GM21528 (cell line): ENCODE results near the gene LRFN2.

Experiments
- ATAC-seq: cut with Tn5 transposase; IDR thresholded peaks from one replicate; pipeline ENCODE4 v1.9.1; 2021; ENCODE audit warnings: mild to moderate bottlenecking, moderate library complexity; ENCODE audit not compliant: unreplicated experiment, low FRiP score

LRFN2 gene

GRCh38 chr6:40523505-40524172 is 63.5 kb downstream of the LRFN2 start:
- no peak for ATAC-seq

DNA sequence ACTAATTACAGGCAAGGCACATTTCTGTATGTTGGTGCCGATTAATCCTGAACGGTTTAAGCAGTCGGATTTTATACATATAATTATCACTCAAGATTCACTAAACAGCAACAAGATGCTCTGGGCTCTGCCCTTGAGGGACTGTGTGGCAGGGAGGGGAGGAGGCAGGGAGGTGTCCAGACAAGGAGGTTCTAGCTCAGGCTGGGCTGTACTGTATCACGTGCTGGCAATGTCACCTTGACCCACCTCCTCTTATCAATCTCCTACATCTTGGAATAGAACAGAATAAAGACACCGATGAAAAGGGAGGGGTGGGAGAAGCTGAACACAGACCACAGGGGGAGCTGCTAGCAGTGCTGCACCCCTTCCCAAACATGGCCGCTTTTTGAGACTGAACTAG is 65.7 kb downstream of the LRFN2 start:
- no peak for ATAC-seq

GRCh38 chr6:40520678-40521077 is 66.5 kb downstream of the LRFN2 start:
- ATAC-seq, result no peak

GRCh38 chr6:40520084-40520483 is 67.1 kb downstream of the LRFN2 start:
- ATAC-seq, result no peak

DNA sequence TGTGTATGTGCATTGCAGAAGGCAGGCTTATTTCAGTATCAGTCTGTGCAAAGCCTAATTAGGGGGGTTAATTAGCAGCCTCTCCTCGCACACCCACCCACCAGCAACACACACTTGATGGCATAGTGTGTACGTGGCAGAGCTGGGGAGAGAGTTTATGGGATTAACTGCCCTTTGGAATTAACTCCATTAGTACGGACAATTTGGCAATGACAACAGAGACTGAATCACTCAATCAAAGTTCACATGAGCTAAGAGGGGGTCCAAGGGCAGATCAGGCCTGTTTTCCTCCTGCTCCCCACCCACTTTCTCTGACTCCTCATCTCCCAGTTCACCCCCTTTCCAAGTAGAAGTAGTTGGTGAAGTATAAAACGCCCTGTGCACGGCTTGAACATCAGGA is 69.5 kb downstream of the LRFN2 start:
- no peak for ATAC-seq

GRCh38 chr6:40516429-40516828 is 70.7 kb downstream of the LRFN2 start:
- no peak for ATAC-seq

DNA sequence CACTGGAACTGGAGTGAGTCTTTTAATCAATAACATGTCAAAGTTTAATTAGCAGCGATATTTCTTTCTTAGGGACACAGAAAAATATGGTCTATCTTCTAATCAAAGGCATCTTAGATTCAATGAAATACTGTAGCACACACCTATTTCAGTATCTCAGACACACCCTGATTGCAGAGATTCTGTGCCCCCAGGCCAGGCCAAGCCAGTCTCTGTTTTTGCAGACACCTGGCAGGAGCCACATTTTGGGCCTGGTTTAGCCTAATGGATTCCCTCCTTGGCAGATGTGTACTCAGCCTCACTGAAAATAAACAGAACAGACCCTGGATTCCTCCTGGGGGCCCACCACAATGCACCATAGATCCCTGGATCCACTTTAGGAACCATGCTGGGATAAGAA is 74.8 kb downstream of the LRFN2 start:
- no peak for ATAC-seq

DNA sequence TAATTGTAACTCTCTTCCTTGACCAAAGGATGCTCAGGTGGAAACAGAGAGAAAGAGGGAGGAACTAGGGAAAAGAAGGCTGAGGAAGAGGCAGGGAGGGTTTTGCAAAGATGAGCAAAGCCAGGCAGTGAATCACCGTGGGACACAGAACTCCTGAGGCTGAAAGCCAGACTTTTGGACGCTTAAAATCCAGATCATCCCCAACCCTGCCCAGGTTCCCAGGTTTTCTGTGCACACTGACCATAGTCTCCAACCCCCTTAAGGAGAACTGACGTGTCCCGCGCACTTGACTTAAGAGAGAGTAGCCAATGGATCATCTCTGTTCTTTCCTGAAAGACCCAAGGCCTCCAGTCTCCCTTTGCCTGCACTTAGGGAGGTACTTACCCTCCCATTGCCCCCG is 75.3 kb downstream of the LRFN2 start:
- ATAC-seq, result no peak

DNA sequence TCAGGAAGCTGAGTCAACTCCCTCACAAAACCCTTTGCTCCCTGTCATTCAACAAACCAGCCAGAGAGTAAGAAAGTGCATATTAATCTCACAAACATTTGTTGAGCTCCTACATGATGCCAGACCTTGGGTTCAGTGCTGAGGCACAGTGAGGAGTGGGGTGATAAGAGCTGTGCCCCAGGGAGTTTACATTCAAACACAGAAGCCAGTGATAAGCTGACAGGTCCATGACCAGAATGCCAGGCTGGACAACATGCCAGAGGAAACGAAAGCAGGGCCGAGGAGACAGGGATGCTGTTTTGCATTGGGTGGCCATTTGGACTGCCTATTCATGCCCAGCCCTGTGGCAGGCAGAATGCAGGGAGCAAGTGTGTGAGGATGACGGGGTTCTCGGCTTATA is 76.7 kb downstream of the LRFN2 start:
- ATAC-seq, result no peak

- no peak for ATAC-seq
These were observed 77.4 kb downstream of the LRFN2 start for GRCh38 chr6:40509716-40510260.

DNA sequence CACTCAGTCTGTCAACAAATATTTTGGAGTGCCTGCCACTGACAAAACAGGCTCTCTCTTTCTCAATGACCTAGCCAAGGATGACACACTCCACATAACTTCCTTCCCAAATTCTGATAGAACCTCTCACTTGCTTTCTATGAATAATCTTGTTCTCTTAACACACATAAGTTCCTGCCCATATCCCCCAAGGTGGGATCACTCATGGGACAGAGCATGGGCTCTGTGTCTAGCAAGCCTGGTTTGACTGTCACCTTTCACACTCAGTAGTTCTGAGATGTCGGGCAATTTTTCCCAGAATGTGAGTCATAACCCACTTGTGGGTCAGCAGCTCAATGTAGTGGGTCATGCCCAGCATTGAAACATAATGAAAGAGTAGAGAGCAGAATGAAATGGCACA is 78.1 kb downstream of the LRFN2 start:
- ATAC-seq, result no peak

- no peak for ATAC-seq
These were observed 80.2 kb downstream of the LRFN2 start for GRCh38 chr6:40506954-40507353.

GRCh38 chr6:40505191-40505810 is 81.9 kb downstream of the LRFN2 start:
- no peak for ATAC-seq

DNA sequence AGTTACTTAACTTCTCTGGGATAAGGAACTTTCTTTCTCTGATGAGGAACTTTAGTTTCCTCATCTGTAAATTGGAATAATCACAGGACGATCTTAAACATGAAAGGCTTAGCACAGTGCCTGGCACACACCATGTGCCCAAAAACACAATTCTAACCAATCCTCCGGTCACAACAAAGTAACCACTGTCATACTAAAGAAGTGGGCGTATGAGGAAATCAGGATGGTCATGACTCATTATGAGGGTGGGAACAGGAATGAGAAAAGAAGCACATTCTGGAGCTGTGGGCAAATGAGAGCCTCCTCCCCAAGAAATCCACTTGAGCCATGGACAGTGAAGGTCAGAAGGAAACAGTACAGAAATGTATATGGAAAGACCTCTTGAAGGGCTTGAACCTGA is 82.9 kb downstream of the LRFN2 start:
- ATAC-seq, result no peak

GRCh38 chr6:40500227-40500626 is 86.9 kb downstream of the LRFN2 start:
- ATAC-seq, result no peak

- no peak for ATAC-seq
These were observed 87.9 kb downstream of the LRFN2 start for GRCh38 chr6:40499215-40499614.

DNA sequence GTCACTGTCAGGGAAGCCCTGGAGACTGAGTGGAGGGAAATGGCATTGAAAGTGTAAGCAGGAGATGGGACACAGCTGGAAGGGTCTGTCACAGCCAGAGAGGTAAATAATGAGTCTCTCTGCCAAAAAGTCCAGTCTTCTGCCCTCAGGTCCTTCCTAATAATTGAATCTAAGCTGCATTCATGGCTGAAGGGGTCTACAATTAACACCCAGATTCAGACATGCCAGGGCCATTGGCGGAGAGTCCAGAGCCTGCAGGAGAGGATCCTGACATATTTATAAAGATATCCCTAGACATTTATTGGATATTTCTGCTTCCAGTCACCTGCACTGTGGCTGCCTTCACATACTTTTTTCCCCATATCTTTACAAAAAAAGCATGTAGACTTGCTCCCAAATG is 89.0 kb downstream of the LRFN2 start:
- ATAC-seq, result no peak

GRCh38 chr6:40492187-40492586 is 95.0 kb downstream of the LRFN2 start:
- ATAC-seq, result no peak

- no peak for ATAC-seq
These were observed 96.7 kb downstream of the LRFN2 start for GRCh38 chr6:40490508-40490907.

GRCh38 chr6:40489798-40490197 is 97.4 kb downstream of the LRFN2 start:
- ATAC-seq, result no peak

GRCh38 chr6:40486576-40486975 is 100.6 kb downstream of the LRFN2 start:
- ATAC-seq, result no peak

DNA sequence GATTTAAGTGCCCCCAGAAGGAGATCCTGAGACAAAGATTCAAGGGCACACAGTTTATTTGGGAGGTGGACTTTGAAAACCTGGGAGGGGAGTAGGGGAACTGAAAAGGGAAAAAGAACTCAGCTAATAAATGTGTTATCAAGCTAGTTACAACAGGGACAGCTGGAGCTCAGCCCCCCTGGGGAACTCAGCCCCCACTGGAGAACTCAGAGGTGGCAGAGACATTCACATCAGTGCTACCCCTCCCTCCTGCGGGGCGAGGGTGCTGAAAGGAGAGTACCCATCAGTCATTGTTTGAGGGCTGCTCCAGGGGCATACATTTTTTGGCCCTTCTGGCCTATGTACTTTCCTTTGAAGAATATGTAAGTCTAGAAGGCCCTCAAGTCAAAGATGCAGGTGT is 101.4 kb downstream of the LRFN2 start:
- ATAC-seq, result no peak
